ENCODE results near the gene MNAT1. TPM values are rescaled to one million over a fixed set of nuclear protein-coding genes. Genes with fewer than 3 reads are reported as not detected.

MNAT1 gene
- total and polyA plus RNA-seq, 4 donors = 27.3 to 80.6 (median 52.9) TPM

GRCh38 chr14:60980811-60981632 lies 246.5 kb downstream of the MNAT1 start, which contains the start of the genes SLC38A6 and TRMT5:
TSS of gene SLC38A6 (plus strand) at chr14:60981245. CDS start at chr14:60981278, 33 bp downstream.
TSS of gene TRMT5 (minus strand) at chr14:60981079. CDS start at chr14:60980973, 106 bp downstream.
- peaks cover 5% of the 10 kb centered on the region for H3K36me3 ChIP-seq (ENCODE audit: control insufficient read depth, insufficient read depth, low read length)
- H3K27me3 ChIP-seq (ENCODE audit: control insufficient read depth, insufficient read depth, low read length) = no peaks in the 10 kb centered on the region
- H3K4me1 ChIP-seq (ENCODE audit: control insufficient read depth, insufficient read depth, low read length) = no peaks in the 10 kb centered on the region
- peak; percentile 91 to 99 (median 94) for DNase-seq (ENCODE audit: low read depth in 4 of 6, low spot score in 6 of 6)
- peak within 1 kb of the TSS; percentile 92 for H3K27ac ChIP-seq (ENCODE audit: low read depth, low read length)
- no peaks in the 10 kb centered on the region for H3K9me3 ChIP-seq (ENCODE audit: control insufficient read depth, insufficient read depth, low read length)
- H3K4me3 ChIP-seq (ENCODE audit: low read depth, low read length) = peak within 1 kb of the TSS; percentile 94
- WGBS (ENCODE audit: insufficient coverage) = 0% methylated on average over 55 of the region's 59 CpGs

GRCh38 chr14:60981633-60982455 lies 247.3 kb downstream of the MNAT1 start:
- H3K4me1 ChIP-seq (ENCODE audit: control insufficient read depth, insufficient read depth, low read length) = no peaks in the 10 kb centered on the region
- H3K27me3 ChIP-seq (ENCODE audit: control insufficient read depth, insufficient read depth, low read length) = no peaks in the 10 kb centered on the region
- H3K27ac ChIP-seq (ENCODE audit: low read depth, low read length) = peak overlapping the region; percentile 92
- DNase-seq (ENCODE audit: low read depth in 4 of 6, low spot score in 6 of 6) = peak in 3 of 6 donors; percentile 8 to 16 (median 12)
- H3K36me3 ChIP-seq (ENCODE audit: control insufficient read depth, insufficient read depth, low read length) = peaks cover 5% of the 10 kb centered on the region
- WGBS (ENCODE audit: insufficient coverage) = no CpG with 5 or more reads among the region's 12 CpGs
- peak overlapping the region; percentile 94 for H3K4me3 ChIP-seq (ENCODE audit: low read depth, low read length)
- no peaks in the 10 kb centered on the region for H3K9me3 ChIP-seq (ENCODE audit: control insufficient read depth, insufficient read depth, low read length)

GRCh38 chr14:60984196-60984595 lies 249.6 kb downstream of the MNAT1 start:
- no CpG with 5 or more reads among the region's 1 CpG for WGBS (ENCODE audit: insufficient coverage)

GRCh38 chr14:60986500-60986899 lies 251.9 kb downstream of the MNAT1 start:
- Histone ChIP-seq H3K36me3 (ENCODE audit: control insufficient read depth, insufficient read depth, low read length) (peaks cover 21% of the 10 kb centered on the region), H3K27ac (ENCODE audit: low read depth, low read length) (no peak overlapping the region), H3K27me3 (ENCODE audit: control insufficient read depth, insufficient read depth, low read length) (no peaks in the 10 kb centered on the region), H3K4me1 (ENCODE audit: control insufficient read depth, insufficient read depth, low read length) (no peaks in the 10 kb centered on the region), H3K9me3 (ENCODE audit: control insufficient read depth, insufficient read depth, low read length) (no peaks in the 10 kb centered on the region), H3K4me3 (ENCODE audit: low read depth, low read length) (no peak overlapping the region)
- WGBS (ENCODE audit: insufficient coverage) = no CpG with 5 or more reads among the region's 2 CpGs
- DNase-seq (ENCODE audit: low read depth in 4 of 6, low spot score in 6 of 6) = no peak

More at GRCh38 chr14:60984196-60984595, 249.6 kb downstream of the MNAT1 start:
- DNase-seq (ENCODE audit: low read depth in 4 of 6, low spot score in 6 of 6) = no peak
- H3K4me3 ChIP-seq (ENCODE audit: low read depth, low read length) = no peak overlapping the region
- no peaks in the 10 kb centered on the region for H3K9me3 ChIP-seq (ENCODE audit: control insufficient read depth, insufficient read depth, low read length)
- no peaks in the 10 kb centered on the region for H3K27me3 ChIP-seq (ENCODE audit: control insufficient read depth, insufficient read depth, low read length)
- H3K4me1 ChIP-seq (ENCODE audit: control insufficient read depth, insufficient read depth, low read length) = no peaks in the 10 kb centered on the region
- H3K27ac ChIP-seq (ENCODE audit: low read depth, low read length) = no peak overlapping the region
- H3K36me3 ChIP-seq (ENCODE audit: control insufficient read depth, insufficient read depth, low read length) = peaks cover 7% of the 10 kb centered on the region

GRCh38 chr14:60989599-60989998 lies 255.0 kb downstream of the MNAT1 start:
- no peaks in the 10 kb centered on the region for H3K4me1 ChIP-seq (ENCODE audit: control insufficient read depth, insufficient read depth, low read length)
- WGBS (ENCODE audit: insufficient coverage) = 94% methylated on average over 1 of the region's 2 CpGs
- H3K27me3 ChIP-seq (ENCODE audit: control insufficient read depth, insufficient read depth, low read length) = no peaks in the 10 kb centered on the region
- DNase-seq (ENCODE audit: low read depth in 4 of 6, low spot score in 6 of 6) = no peak
- peaks cover 28% of the 10 kb centered on the region for H3K36me3 ChIP-seq (ENCODE audit: control insufficient read depth, insufficient read depth, low read length)
- H3K4me3 ChIP-seq (ENCODE audit: low read depth, low read length) = no peak overlapping the region
- H3K27ac ChIP-seq (ENCODE audit: low read depth, low read length) = no peak overlapping the region
- H3K9me3 ChIP-seq (ENCODE audit: control insufficient read depth, insufficient read depth, low read length) = no peaks in the 10 kb centered on the region

- Histone ChIP-seq H3K27ac (ENCODE audit: low read depth, low read length) (no peak overlapping the region), H3K27me3 (ENCODE audit: control insufficient read depth, insufficient read depth, low read length) (no peaks in the 10 kb centered on the region), H3K4me3 (ENCODE audit: low read depth, low read length) (no peak overlapping the region), H3K36me3 (ENCODE audit: control insufficient read depth, insufficient read depth, low read length) (peaks cover 11% of the 10 kb centered on the region), H3K4me1 (ENCODE audit: control insufficient read depth, insufficient read depth, low read length) (no peaks in the 10 kb centered on the region), H3K9me3 (ENCODE audit: control insufficient read depth, insufficient read depth, low read length) (no peaks in the 10 kb centered on the region)
- WGBS (ENCODE audit: insufficient coverage) = 94% methylated on average over 8 of the region's 9 CpGs
- DNase-seq (ENCODE audit: low read depth in 4 of 6, low spot score in 6 of 6) = no peak
Observed at GRCh38 chr14:60998617-60999016, 264.1 kb downstream of the MNAT1 start.

- peaks cover 8% of the 10 kb centered on the region for H3K36me3 ChIP-seq (ENCODE audit: control insufficient read depth, insufficient read depth, low read length)
- DNase-seq (ENCODE audit: low read depth in 4 of 6, low spot score in 6 of 6) = no peak
- no peaks in the 10 kb centered on the region for H3K4me1 ChIP-seq (ENCODE audit: control insufficient read depth, insufficient read depth, low read length)
- no peaks in the 10 kb centered on the region for H3K9me3 ChIP-seq (ENCODE audit: control insufficient read depth, insufficient read depth, low read length)
- H3K27ac ChIP-seq (ENCODE audit: low read depth, low read length) = no peak overlapping the region
- H3K27me3 ChIP-seq (ENCODE audit: control insufficient read depth, insufficient read depth, low read length) = no peaks in the 10 kb centered on the region
- WGBS (ENCODE audit: insufficient coverage) = no CpG with 5 or more reads among the region's 2 CpGs
- no peak overlapping the region for H3K4me3 ChIP-seq (ENCODE audit: low read depth, low read length)
Observed at GRCh38 chr14:60999536-60999935, 265.0 kb downstream of the MNAT1 start.

- WGBS (ENCODE audit: insufficient coverage) = no CpG with 5 or more reads among the region's 1 CpG
- H3K27me3 ChIP-seq (ENCODE audit: control insufficient read depth, insufficient read depth, low read length) = no peaks in the 10 kb centered on the region
Observed at GRCh38 chr14:61003571-61003970, 269.0 kb downstream of the MNAT1 start.

GRCh38 chr14:61019537-61019936 lies 285.0 kb downstream of the MNAT1 start:
- Histone ChIP-seq H3K4me3 (ENCODE audit: low read depth, low read length) (no peak overlapping the region), H3K4me1 (ENCODE audit: control insufficient read depth, insufficient read depth, low read length) (no peaks in the 10 kb centered on the region), H3K27me3 (ENCODE audit: control insufficient read depth, insufficient read depth, low read length) (no peaks in the 10 kb centered on the region), H3K36me3 (ENCODE audit: control insufficient read depth, insufficient read depth, low read length) (no peaks in the 10 kb centered on the region), H3K27ac (ENCODE audit: low read depth, low read length) (no peak overlapping the region), H3K9me3 (ENCODE audit: control insufficient read depth, insufficient read depth, low read length) (no peaks in the 10 kb centered on the region)
- WGBS (ENCODE audit: insufficient coverage) = no CpG with 5 or more reads among the region's 1 CpG
- no peak for DNase-seq (ENCODE audit: low read depth in 4 of 6, low spot score in 6 of 6)

More at GRCh38 chr14:61003571-61003970, 269.0 kb downstream of the MNAT1 start:
- DNase-seq (ENCODE audit: low read depth in 4 of 6, low spot score in 6 of 6) = no peak
- Histone ChIP-seq H3K27ac (ENCODE audit: low read depth, low read length) (no peak overlapping the region), H3K4me3 (ENCODE audit: low read depth, low read length) (no peak overlapping the region), H3K4me1 (ENCODE audit: control insufficient read depth, insufficient read depth, low read length) (no peaks in the 10 kb centered on the region), H3K9me3 (ENCODE audit: control insufficient read depth, insufficient read depth, low read length) (no peaks in the 10 kb centered on the region), H3K36me3 (ENCODE audit: control insufficient read depth, insufficient read depth, low read length) (peaks cover 2% of the 10 kb centered on the region)

Data from spinal cord (tissue), 10 donors.